Measurements from ENCODE around the gene MID1IP1.

The MID1IP1 gene

DNA sequence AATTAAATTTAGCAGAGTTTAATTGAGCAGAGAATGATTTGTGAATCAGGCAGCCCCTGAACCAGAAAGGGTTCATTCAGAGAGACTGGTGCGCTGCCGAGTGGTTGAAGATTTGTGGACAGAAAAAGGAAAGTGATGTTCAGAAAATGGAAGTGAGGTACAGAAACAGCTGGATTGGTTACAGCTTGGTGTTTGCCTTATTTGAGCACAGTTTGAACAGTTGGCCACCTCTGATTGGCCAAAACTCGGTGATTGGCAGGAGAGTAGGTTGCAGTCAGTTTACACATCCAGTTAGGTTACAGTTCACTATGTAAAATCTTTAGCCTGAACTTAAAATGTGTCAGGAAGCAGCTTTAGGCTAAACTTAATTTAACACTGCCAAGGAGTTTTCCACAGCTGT, 14.9 kb downstream of the MID1IP1 start:
- DNase-seq = no peak

DNA sequence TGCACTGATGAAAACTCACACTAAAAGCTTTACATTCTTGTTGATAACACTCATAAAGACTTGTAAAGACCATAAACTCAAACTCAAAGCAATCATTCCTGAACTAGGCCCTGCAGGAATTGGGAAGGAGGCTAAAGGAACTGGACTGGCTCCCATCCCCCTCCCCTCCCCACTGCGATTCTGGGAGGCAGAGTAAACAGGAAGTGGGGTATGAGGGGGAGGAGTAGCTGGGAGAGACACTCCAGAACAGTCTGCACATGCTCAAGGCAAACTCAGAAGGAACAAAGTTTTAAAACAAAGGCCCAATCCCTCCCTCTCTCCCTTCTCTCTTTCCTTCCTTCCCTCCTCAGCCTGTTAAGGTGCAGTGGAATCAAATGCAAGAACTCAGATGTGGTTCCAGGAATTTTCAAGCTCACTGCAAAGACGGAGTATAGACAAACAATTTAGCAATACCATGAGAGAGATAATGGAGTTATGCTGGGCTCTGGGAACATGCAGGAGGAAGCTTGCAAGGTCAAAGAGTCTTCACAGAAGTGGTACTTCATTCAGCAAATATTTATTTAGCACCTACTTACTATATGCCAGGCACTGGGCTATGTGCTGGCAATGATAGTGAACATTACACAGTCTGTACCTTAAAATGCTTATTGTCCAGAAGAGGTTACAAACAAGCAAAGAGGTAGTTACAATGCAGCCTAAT, 15.9 kb downstream of the MID1IP1 start:
- no peak for DNase-seq

DNA sequence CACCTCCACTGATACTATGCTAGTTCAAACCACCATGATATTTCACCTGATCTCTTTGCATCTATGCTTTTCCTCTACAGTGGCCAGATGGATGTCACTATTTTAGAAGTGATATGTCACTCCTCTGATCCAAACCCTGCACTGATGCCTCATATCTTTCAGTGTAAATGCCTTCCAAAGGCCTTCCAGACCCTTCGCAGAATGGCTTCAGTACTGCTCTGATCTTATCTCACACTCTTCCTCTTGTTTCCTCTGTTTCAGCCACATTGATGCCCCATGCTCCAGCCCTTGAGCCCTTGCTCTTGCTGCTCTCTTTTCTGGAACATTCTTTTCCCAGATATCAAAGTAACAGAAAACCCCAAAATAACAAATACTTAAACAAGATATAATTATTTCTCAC, 17.9 kb downstream of the MID1IP1 start:
- no peak for DNase-seq

DNA sequence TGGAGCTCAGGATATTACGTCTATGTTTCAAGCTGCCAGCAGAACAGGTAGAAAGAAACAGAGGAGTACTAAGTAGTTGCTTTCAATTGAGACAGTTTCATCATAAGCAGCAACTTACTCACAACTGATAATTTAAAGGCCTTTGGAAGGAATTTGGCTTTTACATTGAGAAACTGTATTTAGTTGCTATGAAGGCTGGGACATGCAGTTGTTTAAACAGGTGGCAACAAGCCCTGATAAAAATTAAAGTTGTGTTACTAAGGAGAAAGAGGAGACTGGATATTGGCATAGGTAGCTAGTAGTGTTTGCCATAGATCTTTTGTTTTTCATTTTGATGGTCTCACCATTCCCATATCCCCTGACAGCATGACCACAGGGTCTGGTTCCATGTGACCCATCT, 18.4 kb downstream of the MID1IP1 start:
- DNase-seq = no peak

DNA sequence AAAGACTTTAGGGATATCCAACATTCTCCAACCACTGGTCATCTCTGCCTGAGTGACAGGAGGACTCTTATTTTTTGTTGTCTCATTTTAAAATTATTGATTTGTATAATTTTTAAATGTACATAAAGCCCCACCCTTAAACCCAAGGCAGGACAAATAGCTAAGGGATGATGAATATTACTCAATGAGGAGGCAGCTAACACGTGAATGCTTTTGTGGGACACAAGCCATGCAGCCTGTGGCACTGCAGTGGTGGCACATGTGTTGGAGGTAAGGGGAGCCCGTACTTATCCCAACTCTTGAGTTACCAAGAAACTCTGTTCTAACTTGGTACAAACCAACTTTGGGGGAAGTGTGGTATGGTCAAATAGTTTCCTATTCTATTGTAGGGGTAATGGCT, 19.5 kb downstream of the MID1IP1 start:
- DNase-seq = no peak

DNA sequence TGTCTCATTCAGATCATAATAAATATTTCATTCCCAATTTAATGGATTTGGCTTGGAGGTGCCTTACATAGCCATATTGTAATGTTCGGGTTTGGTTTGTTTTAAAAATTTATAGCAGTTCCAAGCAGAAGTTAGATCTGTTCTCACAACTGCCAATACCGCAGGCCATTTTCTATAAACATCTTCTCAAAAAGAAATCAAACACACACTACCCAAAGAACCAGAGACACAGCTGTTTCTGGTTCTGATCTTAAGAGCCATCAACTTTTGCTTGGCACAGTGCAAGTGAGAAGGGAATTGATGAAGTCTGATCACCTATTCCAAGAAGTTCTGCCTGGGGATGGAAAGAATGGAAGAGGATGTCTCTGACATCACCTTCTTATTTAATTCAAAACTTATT, 22.9 kb downstream of the MID1IP1 start:
- DNase-seq = no peak

DNA sequence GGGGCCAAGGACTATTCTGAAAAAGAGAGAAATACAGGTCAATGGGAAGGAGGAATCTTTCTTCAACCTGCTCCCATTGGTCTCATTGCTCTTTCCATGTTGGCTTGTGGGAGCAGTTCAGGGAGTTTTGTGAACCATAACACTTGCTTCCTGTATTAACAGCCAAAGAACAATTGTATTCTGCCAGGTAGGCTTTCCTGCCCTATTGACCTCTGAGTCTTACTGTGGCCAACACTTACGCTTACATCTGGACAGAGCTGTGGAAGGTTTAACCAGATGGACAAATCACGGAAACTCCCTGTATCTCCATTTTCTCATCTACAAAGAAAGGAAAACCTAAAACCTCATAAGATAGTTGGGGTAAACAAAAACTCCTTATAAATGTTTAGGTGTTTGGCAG, 30.7 kb downstream of the MID1IP1 start:
- no peak for DNase-seq

DNA sequence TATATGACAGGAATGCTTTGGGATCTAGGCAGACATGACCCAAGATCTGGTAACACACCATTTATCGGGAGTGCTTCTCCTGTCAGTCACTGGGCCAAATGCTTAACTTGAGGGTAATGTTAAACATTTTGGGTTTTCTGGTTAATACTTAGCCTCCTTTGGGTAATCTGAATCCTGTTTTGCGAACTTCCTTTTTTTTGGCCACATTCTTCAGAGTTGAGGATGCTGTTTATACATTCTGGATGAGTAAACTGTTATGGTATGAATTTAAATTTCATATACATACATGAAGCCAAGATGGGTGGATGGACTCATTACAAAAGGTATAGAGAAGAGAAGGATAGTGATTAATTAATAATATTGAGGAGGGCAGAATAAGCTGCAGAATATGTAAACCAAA, 36.1 kb downstream of the MID1IP1 start:
- no peak for DNase-seq

DNA sequence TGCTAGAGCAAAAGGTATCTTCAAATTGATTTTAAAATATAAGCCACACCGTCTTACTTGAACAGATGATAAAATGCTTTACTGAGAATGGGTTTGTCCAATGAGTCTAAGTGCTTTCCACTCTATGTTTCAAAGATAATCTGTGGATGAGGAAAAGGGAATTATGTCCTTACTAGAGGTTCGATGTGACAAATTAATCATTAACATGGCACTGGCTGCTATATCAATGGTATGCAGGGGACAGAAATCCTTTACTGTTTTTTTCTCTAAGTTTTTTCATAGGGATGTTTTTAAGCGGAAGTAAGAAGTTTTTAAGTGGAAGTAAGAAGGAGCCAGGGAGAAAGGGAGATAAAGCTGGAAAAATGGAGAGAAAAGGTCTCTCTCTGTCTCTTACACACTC, 38.0 kb downstream of the MID1IP1 start:
- no peak for DNase-seq

DNA sequence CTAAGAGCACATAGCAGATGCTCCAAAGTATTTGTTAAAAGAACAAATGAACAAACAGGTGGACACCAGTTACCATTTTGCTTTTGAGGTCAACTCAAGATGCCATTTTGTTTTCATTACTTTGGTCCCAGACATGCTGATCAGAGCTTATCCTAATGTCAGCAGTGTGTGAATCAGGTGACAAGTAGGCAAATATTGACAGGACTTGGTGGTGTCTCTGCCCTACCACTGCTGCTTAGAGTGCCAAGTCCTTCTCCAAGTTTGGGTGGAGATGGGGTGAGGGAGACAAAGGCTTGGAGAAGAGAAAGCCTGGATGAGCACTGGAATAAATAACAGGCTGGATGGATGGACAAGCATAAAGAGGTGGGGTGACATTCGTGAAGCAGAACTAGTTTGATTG, 38.7 kb downstream of the MID1IP1 start:
- no peak for DNase-seq

DNA sequence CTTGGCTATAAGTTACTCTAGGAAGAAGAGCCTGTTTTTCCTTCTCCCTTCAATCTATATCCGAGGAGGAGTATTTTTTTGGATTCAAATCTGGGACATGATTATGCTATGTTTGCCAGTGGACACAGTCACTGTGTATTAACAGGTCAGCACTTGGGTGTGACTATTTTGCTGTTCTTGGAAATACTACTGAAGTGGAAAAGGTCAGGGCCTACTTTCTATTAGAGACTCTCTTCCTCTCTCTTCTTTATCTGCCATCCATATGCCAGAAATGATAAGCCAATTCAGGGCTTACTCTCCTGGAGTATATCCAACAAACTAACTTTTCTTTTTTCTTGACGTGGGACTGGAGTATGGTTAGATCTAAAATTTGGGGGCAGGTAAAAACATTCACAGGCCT, 40.5 kb downstream of the MID1IP1 start:
- no peak for DNase-seq

DNA sequence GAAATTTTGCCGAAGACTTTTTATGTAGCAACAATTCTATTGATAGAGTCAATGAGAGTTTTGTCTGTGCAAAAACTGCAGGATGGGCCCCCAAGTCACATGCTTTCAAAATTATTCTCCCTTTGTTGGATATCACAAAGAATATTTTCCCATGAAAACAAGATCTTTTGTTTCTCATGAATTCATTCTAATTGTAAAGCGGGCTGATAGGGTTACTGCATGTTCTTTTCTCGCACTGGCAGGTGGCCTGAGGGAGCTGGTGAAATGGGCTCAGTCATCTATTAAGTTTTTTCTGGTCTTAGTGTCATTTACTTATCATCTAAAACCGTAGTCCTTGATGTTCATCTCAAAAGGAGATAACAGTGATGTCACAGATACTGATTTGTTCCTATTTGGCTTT, 44.2 kb downstream of the MID1IP1 start:
- no peak for DNase-seq

DNA sequence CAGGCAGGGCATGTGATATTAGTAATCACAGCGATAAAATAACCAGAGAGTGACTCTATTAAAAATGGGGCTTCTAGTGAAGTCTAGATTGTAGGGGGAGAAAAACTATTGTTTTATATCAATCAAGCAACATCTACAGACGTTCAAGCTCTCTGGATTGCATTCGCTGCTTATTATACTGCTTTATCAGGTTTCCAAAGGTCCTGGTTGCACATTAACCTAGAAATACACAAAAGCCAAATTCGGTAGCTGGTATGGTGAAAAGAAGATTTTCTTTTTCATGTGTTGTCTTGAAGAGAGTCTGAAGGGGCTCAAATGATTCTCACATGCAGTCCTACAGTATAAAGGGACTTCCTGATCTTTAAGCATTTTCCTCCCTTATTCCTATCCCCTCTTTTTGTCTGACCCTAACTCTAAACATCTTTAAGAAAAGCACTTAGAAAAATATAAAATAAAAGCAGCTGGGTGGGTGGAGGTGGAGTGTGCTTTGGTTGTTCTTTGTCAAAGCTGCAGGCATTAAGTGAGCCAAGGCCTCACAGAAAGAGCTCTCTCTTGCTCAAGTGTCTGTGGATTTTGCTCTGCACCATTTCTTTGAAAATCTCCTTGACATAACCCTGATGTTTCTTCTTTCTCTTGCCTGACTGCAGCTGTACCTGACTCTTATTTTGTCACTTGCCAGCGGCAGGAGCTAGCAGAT, 46.1 kb downstream of the MID1IP1 start:
- no peak for DNase-seq

DNA sequence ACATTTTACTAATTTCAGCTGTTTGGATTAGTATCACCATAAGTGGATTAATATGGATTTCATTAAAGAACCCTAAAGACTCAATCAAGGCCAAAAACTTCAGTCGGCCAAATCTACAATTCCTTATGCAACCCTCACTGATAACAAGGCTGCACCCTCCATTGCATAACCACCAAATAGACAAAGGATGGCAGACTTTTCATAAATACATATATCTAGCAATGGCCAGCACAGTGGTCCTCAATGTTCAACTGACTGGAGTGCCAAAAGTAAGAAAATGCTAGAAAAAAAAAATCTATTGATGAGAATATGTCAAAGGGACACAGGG, 46.6 kb downstream of the MID1IP1 start:
- no peak for DNase-seq

DNA sequence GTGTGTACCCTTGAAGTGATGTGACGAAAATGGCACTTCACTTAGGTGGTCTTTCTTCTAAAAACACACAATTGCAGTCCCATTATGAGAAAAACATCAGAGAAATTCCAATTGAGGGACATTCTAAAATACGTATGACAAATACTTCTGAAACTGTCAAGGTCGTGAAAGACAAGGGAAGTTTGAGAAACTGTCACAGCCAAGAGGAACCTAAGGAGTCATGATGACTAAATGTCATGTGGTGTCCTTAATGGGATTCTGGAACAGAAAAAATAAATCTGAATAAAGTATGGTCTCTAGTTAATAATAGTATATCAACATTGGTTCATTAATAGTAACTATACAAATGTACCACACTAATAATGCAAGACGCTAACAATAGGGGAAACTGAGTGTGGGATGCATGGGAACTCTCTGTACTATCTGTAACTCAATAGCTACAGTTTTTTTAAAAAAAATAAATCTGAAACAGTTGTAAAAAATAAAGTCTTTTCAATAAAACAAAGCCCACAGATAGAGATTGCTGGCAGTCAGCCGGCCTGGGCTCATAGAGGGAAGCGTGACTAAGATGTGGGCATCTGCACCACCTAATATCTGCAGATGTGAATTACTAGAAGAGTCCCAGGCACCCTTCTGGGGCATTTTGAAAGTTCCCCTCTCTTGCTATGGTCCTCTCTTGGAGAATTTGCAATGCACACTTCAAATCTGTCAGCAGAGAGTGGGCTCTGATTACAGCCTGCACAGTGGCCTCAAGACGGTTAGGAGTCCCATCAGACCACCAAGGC, 47.6 kb downstream of the MID1IP1 start:
- no peak for DNase-seq

DNA sequence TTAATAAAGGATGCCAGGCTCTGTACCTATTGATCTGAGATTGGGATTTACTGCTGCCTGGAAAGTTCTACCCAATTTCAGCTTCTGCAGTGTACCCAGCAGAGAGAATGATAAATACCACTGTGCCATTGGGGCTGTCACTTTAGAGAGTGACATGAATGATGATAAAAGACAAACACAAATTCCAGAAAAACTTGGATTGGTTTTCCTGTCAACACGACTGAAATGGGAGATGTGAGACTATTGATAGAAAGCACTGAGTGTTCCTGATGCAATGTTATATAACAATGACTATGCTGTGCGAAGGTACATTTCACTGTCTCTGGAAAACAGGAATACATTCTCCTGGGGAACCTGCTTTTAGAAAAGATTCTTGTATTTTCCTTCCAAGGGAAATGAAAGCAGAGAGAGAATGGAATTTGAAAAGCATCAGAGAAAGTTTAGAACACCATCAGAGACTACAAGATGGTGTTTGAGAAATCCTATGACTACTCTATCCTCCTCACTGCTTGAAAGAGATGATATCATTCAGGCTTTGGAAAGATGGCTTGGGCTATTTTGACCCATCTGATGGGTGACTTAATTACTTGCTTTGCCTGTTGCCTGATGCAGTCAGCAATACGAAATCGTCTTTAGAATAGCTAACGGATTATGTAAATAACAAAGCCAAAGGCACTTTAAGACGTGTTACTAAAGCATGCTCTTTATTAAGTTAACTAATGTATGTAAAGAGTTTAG, 49.7 kb downstream of the MID1IP1 start:
- DNase-seq = no peak

DNA sequence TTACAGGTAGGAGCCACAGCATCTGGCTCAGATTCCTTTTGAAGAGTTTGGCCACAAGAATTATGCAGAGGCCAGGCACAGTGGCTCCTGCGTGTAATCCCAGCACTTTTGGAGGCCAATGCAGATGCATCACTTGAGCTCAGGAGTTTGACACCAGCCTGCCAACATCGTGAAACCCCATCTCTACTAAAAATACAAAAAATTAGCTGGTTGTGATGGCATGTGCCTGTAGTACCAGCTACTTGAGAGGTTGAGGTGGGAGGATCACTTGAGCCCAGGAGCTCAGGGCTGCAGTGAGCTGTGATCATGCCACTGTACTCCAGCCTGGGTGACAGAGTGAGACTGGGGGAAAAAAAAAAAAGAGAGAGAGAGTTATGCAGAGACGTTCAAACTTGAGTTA, 53.0 kb downstream of the MID1IP1 start:
- DNase-seq = no peak

All from KG1 (cell line).